Upper lobe of left lung (tissue), 4 donors: ENCODE measurements around the gene LDLRAD3.

Experiments used
- CTCF ChIP-seq, 6 experiments: fragments of 450-650 bp in 4 of 6; fragments of 200-600 bp in 2 of 6; sonication (generic) in 2 of 6; IDR thresholded peaks; one replicate each; pipeline ENCODE4 v1.5.1; 2016 to 2019; ENCODE audit warnings: antibody characterized with exemption in 6 of 6
- POLR2A ChIP-seq, 4 donors: fragments of 450-650 bp; IDR thresholded peaks; one replicate each; pipeline ENCODE4 v1.5.1; 2016 to 2017; ENCODE audit warnings: antibody characterized with exemption in 4 of 4, mild to moderate bottlenecking in 2 of 4
- POLR2AphosphoS5 ChIP-seq, 2 donors: sonication (generic); formaldehyde crosslinking; IDR thresholded peaks; one replicate each; pipeline ENCODE4 v1.5.1; 2017; ENCODE audit warnings: antibody characterized with exemption in 2 of 2

- TF ChIP-seq POLR2AphosphoS5 (IDR thresholded peaks at IDR 0.05) (no peak), POLR2A (IDR thresholded peaks at IDR 0.05) (no peak), CTCF (IDR thresholded peaks at IDR 0.05) (no peak)
These were observed 27.6 kb upstream of the LDLRAD3 start for GRCh38 chr11:35916270-35916669.
